K562 (cell line): Measurements from ENCODE around the gene SBK1. TPM values are rescaled to one million over a fixed set of nuclear protein-coding genes. Genes with fewer than 3 reads are reported as not detected.
A peak's percentile ranks its signal among the peaks of the same experiment; 100 is the strongest.

Source experiments
- ATF1 ChIP-seq, 2 experiments: fragments of 450-650 bp in 1 of 2; IDR thresholded peaks; 2 replicates each; pipeline ENCODE4 v1.6.1; 2016; ENCODE audit warnings: missing compliant biosample characterization in 1 of 2, missing genetic modification characterization in 1 of 2
- CREB1 ChIP-seq, 2 experiments: sonication (generic) in 1 of 2; formaldehyde crosslinking in 1 of 2; IDR thresholded peaks; 2 replicates each; pipeline versions ENCODE4 v1.6.1 to v1.8.0; 2012 to 2022; ENCODE audit warnings: inconsistent platforms in 1 of 2, mild to moderate bottlenecking in 1 of 2, missing genetic modification reagents in 1 of 2, moderate library complexity in 1 of 2
- E2F1 ChIP-seq: sonication (generic); formaldehyde crosslinking; IDR thresholded peaks from 2 replicates; pipeline ENCODE4 v1.8.1; 2023; ENCODE audit warnings: mild to moderate bottlenecking, missing genetic modification reagents, moderate library complexity
- GTF2F1 ChIP-seq: IDR thresholded peaks from 2 replicates; pipeline ENCODE4 v1.6.1; 2011; ENCODE audit warnings: low read depth, low read length, improper control_type of control experiment
- HMGXB4 ChIP-seq: sonication (generic); formaldehyde crosslinking; IDR thresholded peaks from 2 replicates; pipeline ENCODE4 v1.8.1; 2023; ENCODE audit warnings: mild to moderate bottlenecking, missing genetic modification reagents
- MBD1 ChIP-seq: fragments of 250-450 bp; sonication (Bioruptor Pico); IDR thresholded peaks from 2 replicates; pipeline ENCODE4 v1.8.0; 2022; ENCODE audit warnings: inconsistent platforms
- MIER1 ChIP-seq: fragments of 450-650 bp; IDR thresholded peaks from 2 replicates; pipeline ENCODE4 v1.6.1; 2016; ENCODE audit warnings: antibody characterized with exemption, mild to moderate bottlenecking, low read depth
- MYNN ChIP-seq, 2 experiments: sonication (generic); formaldehyde crosslinking in 1 of 2; IDR thresholded peaks; 2 replicates each; pipeline versions ENCODE4 v1.5.0 to v1.6.1; 2016 to 2020; ENCODE audit warnings: antibody characterized with exemption in 1 of 2, missing genetic modification reagents in 1 of 2
- NR3C1 ChIP-seq: sonication (generic); formaldehyde crosslinking; IDR thresholded peaks from 2 replicates; pipeline ENCODE4 v1.8.1; 2022; ENCODE audit warnings: missing genetic modification reagents
- PHF8 ChIP-seq: fragments of 200-600 bp; sonication (generic); IDR thresholded peaks from 2 replicates; pipeline ENCODE4 v1.6.1; 2012; ENCODE audit warnings: mixed run types, mild to moderate bottlenecking, inconsistent platforms, low read length, moderate library complexity, borderline replicate concordance
- PHTF2 ChIP-seq: fragments of 250-450 bp; sonication (Bioruptor Pico); IDR thresholded peaks from 2 replicates; pipeline ENCODE4 v1.5.0; 2021; ENCODE audit warnings: mild to moderate bottlenecking
- POLR2A ChIP-seq: fragments of 450-650 bp; conservative IDR thresholded peaks from 2 replicates; pipeline ENCODE4 v1.6.1; 2016
- SMARCA5 ChIP-seq: fragments of 450-650 bp; IDR thresholded peaks from 2 replicates; pipeline ENCODE4 v1.6.1; 2016
- TEAD1 ChIP-seq, 2 experiments: fragments of 450-650 bp in 1 of 2; sonication (generic) in 1 of 2; formaldehyde crosslinking; IDR thresholded peaks; 2 replicates each; pipeline versions ENCODE4 v1.4.0 to v1.8.0; 2020 to 2022; ENCODE audit warnings: mild to moderate bottlenecking in 2 of 2, missing genetic modification reagents in 1 of 2
- ZFX ChIP-seq: sonication (generic); formaldehyde crosslinking; IDR thresholded peaks from 2 replicates; pipeline ENCODE4 v1.8.0; 2022; ENCODE audit warnings: mild to moderate bottlenecking, missing genetic modification reagents, moderate library complexity
- ZNF740 ChIP-seq, 3 experiments: fragments of 200-800 bp in 1 of 3; sonication (Bioruptor generic) in 1 of 3; sonication (generic) in 1 of 3; formaldehyde crosslinking in 1 of 3; IDR thresholded peaks; 2 replicates each; pipeline versions ENCODE4 v1.6.1 to v1.8.0; 2016 to 2022; ENCODE audit warnings: mild to moderate bottlenecking in 2 of 3, missing compliant biosample characterization in 2 of 3, missing genetic modification characterization in 2 of 3, missing genetic modification reagents in 1 of 3
- ZNF766 ChIP-seq: fragments of 200-800 bp; sonication (Bioruptor generic); conservative IDR thresholded peaks from 2 replicates; pipeline ENCODE4 v1.6.1; 2016; ENCODE audit warnings: missing genetic modification characterization, missing compliant biosample characterization
- polyA plus RNA-seq, 8 experiments: library from polyadenylated mRNA; depleted of rRNA in 4 of 8; stranded (reverse) in 5 of 8; unstranded in 3 of 8; fragments of >200 nt; fragmentation: Nextera tagmentation in 2 of 8; fragmentation: Illumina TruSeq in 1 of 8; extraction: Ambion mirVana in 2 of 8; extraction: Trizol in 1 of 8; gene quantifications; 2 replicates each; pipeline versions ENCODE4 v1.2.1 to v1.2.3, GENCODE V29; 2011 to 2014; ENCODE audit warnings: inconsistent platforms in 1 of 8, missing spikeins in 1 of 8
- total RNA-seq, 7 experiments: library from RNA; depleted of rRNA in 6 of 7; stranded (reverse); fragments of >200 nt in 6 of 7; fragmentation: Illumina TruSeq in 2 of 7; extraction: Trizol in 2 of 7; gene quantifications; 2 replicates each; pipeline versions ENCODE4 v1.2.1 to v1.2.3, GENCODE V29; 2011 to 2021; ENCODE audit warnings: low replicate concordance in 1 of 7

Gene SBK1
- total and polyA plus RNA-seq, 9 of the 15 experiments (the other 6 are each of a cell fraction or from before 2014, with no cell fraction given): 0.01 to 0.07 (median 0.03) TPM; not detected in 6

- TF ChIP-seq TEAD1 (CRISPR knock-in tag; IDR thresholded peaks at IDR 0.05) (peak in 1 of 2 experiments; percentile 56; a peak in 1 of 4 replicates), CREB1 (IDR thresholded peaks at IDR 0.05) (no peak), CREB1 (CRISPR knock-in tag; IDR thresholded peaks at IDR 0.05) (peak; percentile 63; the same call in 1 of the 2 replicates), PHTF2 (no peak), ZNF740 (CRISPR knock-in tag; IDR thresholded peaks at IDR 0.05) (peak; percentile 68; the same call in 1 of the 2 replicates), ZNF740 (tag; IDR thresholded peaks at IDR 0.05) (no peak), MBD1 (CRISPR knock-in tag) (no peak), MYNN (IDR thresholded peaks at IDR 0.05) (no peak), MYNN (CRISPR knock-in tag; IDR thresholded peaks at IDR 0.05) (0 out of 2 replicates have a peak, but pooled peaks have one; percentile 65), SMARCA5 (no peak), E2F1 (CRISPR knock-in tag) (peak; percentile 70; the same call in 1 of the 2 replicates), POLR2A (no peak), HMGXB4 (CRISPR knock-in tag) (0 out of 2 replicates have a peak, but pooled peaks have one; percentile 45), NR3C1 (CRISPR knock-in tag) (peak; percentile 84; the same call in 1 of the 2 replicates), GTF2F1 (no peak), PHF8 (no peak), MIER1 (peak; percentile 98), ZFX (CRISPR knock-in tag) (peak; percentile 40; the same call in 1 of the 2 replicates), ATF1 (CRISPR knock-in tag; IDR thresholded peaks at IDR 0.05) (peak; percentile 36; the same call in 1 of the 2 replicates), ATF1 (tag; IDR thresholded peaks at IDR 0.05) (no peak), ZNF766 (CRISPR knock-in tag) (peak; percentile 82; the same call in 1 of the 2 replicates)
These were observed 11.9 kb downstream of the SBK1 start (continued) for GRCh38 chr16:28304214-28304613.
